Loucy (cell line): ENCODE results near the gene LINC00237.

ENCODE experiments used
- EZH2phosphoT487 ChIP-seq: fragments of 200-600 bp; IDR thresholded peaks from 2 replicates; pipeline ENCODE4 v1.6.1; 2018; ENCODE audit warnings: antibody characterized with exemption, mild to moderate bottlenecking, moderate library complexity, borderline replicate concordance
- TF ChIP-seq, protein P1 (sequence below): fragments of 200-600 bp; sonication (generic); conservative IDR thresholded peaks from 2 replicates; pipeline ENCODE4 v1.5.1; 2014; ENCODE audit warnings: mild to moderate bottlenecking, antibody characterized with exemption, low read length

DNA sequence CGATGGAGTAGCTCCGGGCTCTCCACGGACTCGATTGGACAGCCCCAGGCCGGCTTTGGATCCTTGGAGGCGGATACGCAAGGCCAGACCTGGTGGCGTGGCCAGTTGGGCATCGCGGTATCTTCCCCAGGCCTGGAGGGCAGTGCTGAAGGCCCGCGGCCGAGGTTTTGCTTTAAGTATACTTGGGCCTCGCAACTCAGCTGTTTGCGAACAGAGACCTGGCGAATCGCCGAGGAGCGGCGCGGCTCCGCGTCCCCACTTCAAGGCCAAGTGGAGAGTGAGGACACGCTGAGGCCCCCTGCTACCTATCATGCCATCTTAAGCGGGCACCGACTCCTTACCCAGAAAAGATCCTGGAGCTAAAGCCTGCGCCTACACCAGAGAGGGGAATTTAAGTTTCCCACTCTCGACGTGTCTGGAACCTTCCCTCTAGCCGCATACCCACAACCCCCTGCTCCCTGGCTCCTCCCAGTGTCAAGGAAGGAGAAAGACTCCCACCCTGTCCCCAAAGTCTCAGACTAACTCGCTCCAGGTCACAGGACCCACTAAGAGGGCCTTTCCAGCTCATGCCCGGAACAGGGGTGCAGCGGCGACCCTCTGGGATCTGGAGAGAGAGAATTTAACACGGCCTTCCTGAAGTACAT lies 4.1 kb downstream of the LINC00237 start:
- no peak for TF ChIP-seq EZH2phosphoT487
- TF ChIP-seq, protein P1, sequence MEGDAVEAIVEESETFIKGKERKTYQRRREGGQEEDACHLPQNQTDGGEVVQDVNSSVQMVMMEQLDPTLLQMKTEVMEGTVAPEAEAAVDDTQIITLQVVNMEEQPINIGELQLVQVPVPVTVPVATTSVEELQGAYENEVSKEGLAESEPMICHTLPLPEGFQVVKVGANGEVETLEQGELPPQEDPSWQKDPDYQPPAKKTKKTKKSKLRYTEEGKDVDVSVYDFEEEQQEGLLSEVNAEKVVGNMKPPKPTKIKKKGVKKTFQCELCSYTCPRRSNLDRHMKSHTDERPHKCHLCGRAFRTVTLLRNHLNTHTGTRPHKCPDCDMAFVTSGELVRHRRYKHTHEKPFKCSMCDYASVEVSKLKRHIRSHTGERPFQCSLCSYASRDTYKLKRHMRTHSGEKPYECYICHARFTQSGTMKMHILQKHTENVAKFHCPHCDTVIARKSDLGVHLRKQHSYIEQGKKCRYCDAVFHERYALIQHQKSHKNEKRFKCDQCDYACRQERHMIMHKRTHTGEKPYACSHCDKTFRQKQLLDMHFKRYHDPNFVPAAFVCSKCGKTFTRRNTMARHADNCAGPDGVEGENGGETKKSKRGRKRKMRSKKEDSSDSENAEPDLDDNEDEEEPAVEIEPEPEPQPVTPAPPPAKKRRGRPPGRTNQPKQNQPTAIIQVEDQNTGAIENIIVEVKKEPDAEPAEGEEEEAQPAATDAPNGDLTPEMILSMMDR, result no peak; the same call in 1 of the 2 replicates
